C4-2B (cell line): ENCODE results near the gene CDO1.

Source experiments
- H3K27ac ChIP-seq: fragments of 450-650 bp; 2 replicates; pipeline ENCODE4 v1.5.1; 2017
- ZFX ChIP-seq: fragments of 450-650 bp; IDR thresholded peaks from 2 replicates; pipeline ENCODE4 v1.6.1; 2017
- TF ChIP-seq, protein P1 (sequence below): fragments of 450-650 bp; conservative IDR thresholded peaks from 2 replicates; pipeline ENCODE4 v1.5.1; 2017; ENCODE audit warnings: mild to moderate bottlenecking

CDO1 gene

DNA sequence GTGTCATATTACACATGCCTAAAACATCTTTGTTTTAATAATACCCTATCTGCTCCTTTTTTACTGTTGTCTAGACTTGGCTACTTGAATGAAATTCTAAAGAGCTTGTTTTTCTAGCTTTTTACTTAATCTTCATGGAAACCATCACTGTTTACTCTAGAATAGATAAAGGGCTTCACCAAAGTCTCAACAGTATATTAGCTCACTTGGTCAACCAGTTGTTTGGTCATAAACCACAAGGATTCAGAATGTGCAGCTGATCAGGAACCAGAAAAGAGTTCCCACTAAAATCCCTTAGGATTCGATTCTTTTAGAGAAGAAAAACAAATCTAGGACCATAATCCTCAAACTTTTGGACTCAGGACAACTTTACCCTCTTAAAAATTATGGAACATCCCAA is 38.0 kb downstream of the CDO1 start:
- TF ChIP-seq, protein P1, sequence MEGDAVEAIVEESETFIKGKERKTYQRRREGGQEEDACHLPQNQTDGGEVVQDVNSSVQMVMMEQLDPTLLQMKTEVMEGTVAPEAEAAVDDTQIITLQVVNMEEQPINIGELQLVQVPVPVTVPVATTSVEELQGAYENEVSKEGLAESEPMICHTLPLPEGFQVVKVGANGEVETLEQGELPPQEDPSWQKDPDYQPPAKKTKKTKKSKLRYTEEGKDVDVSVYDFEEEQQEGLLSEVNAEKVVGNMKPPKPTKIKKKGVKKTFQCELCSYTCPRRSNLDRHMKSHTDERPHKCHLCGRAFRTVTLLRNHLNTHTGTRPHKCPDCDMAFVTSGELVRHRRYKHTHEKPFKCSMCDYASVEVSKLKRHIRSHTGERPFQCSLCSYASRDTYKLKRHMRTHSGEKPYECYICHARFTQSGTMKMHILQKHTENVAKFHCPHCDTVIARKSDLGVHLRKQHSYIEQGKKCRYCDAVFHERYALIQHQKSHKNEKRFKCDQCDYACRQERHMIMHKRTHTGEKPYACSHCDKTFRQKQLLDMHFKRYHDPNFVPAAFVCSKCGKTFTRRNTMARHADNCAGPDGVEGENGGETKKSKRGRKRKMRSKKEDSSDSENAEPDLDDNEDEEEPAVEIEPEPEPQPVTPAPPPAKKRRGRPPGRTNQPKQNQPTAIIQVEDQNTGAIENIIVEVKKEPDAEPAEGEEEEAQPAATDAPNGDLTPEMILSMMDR, result no peak
- no peak for TF ChIP-seq ZFX
- H3K27ac ChIP-seq, result no peak overlapping the region

DNA sequence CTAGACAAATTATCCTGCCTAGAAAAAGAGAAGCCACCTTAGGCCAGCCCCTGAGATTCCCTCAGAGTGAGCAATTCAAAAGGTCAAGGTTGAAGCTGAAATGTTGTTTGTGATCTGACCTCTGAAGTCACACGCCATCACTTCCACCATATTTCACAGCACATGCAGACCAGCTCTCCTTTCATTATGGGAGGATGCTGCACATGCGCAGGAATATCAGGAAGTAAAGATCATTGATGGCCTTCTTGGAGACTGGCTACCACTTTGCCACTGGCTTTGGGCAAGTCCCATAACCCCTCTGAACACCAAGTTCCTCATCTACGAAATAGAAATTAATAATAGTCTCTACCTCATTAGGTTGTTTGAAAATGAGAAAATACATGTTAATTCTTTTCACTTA is 39.5 kb downstream of the CDO1 start:
- TF ChIP-seq, protein P1, result no peak
- TF ChIP-seq ZFX, result no peak
- H3K27ac ChIP-seq, result no peak overlapping the region

DNA sequence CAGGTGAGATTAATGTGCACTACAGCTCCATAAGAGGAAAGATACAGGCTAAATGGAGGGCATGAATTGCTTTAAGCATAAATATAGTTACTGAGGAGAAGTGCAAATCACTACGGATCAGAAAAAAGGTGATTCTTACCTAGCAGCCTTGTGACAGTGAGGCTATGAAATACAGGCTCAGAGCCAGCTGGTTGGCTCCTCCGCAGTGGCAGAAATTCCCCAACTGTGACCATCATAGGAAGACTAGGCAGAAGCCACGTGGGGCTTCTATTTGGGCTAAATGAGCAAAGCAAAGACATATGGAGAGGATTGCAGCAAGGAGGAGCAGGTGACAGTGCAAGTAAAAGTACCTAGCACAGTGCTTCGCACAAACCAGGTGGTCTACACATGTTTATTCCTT is 40.5 kb downstream of the CDO1 start:
- TF ChIP-seq, protein P1, result no peak
- TF ChIP-seq ZFX, result no peak

DNA sequence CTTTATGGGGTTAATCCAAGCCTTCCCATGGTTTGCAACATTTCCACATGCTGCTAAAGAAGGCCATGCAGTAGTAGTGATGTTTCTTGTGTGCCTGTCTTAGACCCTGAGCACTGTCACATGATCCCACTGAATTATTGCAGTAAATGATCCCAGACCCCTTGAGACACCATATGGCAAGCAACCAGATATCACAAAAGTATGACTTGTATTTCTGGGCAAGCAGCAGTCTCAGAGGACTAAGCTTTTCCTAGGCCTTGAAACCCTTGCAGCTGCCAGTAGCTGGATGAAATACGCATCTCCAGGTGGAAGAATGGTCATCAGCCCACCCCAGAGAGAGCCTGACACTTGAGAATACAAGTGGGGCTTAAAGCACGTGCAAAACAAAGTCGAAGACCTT is 41.8 kb downstream of the CDO1 start:
- no peak for TF ChIP-seq ZFX
- TF ChIP-seq, protein P1, result no peak
- H3K27ac ChIP-seq, result no peak overlapping the region

More for the DNA sequence above, 40.5 kb downstream of the CDO1 start:
- no peak overlapping the region for H3K27ac ChIP-seq

DNA sequence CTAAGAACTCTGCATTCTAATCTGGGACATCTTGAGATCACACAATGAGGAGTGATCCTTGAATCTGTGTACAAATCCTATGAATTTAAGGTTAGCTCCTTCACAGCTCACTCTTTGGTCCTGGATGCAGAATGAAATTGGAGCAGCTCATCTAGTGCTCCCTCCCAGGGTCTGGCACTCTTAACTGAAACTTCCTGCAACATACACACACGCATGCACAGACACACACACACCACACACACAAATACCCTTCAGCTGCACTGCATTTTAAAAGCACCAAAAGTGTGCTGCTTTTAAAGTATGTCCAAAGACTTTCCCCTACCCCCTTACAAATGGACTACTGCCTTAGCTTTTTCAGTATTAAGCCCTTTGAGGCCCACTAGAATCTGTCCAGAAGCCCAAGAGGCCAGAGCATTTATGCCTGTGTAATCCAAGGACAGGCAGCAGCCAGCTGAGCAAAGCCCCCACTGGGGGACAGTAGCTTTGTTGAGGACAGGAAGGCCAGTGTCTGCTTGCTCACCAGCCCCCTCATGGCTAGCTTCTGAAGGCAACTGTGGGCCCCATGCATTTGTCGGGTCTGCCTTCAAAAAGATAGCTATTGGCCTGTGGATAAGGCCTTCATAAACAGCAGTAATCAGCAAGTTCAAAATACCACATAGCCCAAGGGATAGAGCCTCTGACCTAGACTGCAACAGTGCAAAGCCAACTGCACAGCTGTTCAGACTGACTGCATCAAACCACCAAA is 43.6 kb downstream of the CDO1 start:
- no peak for TF ChIP-seq ZFX
- TF ChIP-seq, protein P1, result no peak
- no peak overlapping the region for H3K27ac ChIP-seq

DNA sequence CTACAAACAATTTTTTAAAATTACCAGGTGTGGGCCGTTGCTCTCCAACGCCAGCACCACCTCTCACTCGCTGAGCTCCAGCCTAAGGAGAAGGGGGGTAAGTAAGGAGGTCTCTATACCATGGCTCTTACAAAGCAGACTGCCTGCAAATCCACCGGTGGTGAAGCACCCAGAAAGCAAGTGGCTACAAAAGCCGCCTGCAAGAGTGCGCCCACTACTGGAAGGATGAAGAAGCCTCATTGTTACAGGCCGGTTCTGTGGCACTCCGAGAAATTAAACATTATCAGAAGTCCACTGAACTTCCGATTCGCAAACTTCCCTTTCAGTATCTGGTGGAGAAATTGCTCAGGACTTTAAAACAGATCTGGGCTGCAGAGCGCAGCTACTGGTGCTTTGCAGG is 46.0 kb downstream of the CDO1 start:
- H3K27ac ChIP-seq, result no peak overlapping the region
- TF ChIP-seq ZFX, result no peak
- TF ChIP-seq, protein P1, result peak; percentile 79

DNA sequence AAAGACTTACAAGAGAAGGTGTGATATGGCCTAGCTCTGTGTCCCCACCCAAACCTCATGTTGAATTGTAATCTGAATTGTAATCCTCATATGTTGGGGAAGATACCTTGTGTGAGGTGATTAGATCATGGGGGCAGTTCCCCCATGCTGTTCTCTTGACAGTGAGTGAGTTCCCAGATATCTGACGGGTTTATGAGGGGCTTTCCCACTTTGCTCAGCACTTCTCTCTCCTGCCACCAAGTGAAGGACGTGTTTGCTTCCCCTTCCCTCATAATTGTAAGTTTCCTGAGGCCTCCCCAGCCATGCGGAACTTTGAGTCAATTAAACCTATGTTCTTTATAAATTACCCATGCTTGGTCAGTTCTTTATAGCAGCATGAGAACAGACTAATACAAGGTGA is 49.0 kb downstream of the CDO1 start:
- TF ChIP-seq ZFX, result no peak
- TF ChIP-seq, protein P1, result no peak
- no peak overlapping the region for H3K27ac ChIP-seq
